ENCODE data around the gene DUOX1.
"Not testable (repeated sequence)": the region's sequence is repeated elsewhere in the genome, so short reads cannot be mapped to it uniquely, and the experiment has no call there.

Gene DUOX1

DNA sequence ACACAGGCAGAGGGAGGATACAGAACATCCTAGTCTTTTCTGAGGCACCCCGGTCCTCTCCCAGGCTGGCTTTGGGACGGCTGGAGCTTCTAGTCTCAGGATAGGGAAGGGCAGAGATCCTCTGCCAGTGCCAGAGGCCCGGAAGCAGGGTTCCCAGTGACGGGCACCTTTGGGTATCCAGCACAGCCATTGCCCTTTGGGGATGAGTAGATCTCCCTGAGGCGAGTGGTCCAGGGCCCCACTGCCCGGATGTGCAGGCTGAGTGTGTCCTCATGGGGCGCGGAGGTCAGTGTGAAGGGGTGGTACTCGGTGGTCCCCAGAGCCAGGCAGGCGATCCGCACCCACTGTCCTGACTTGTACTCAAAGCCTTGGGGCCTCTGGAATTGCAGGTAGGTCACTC lies 34.1 kb upstream of the DUOX1 start:
- TF ChIP-seq, protein P1, sequence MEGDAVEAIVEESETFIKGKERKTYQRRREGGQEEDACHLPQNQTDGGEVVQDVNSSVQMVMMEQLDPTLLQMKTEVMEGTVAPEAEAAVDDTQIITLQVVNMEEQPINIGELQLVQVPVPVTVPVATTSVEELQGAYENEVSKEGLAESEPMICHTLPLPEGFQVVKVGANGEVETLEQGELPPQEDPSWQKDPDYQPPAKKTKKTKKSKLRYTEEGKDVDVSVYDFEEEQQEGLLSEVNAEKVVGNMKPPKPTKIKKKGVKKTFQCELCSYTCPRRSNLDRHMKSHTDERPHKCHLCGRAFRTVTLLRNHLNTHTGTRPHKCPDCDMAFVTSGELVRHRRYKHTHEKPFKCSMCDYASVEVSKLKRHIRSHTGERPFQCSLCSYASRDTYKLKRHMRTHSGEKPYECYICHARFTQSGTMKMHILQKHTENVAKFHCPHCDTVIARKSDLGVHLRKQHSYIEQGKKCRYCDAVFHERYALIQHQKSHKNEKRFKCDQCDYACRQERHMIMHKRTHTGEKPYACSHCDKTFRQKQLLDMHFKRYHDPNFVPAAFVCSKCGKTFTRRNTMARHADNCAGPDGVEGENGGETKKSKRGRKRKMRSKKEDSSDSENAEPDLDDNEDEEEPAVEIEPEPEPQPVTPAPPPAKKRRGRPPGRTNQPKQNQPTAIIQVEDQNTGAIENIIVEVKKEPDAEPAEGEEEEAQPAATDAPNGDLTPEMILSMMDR (IDR thresholded peaks at IDR 0.05; ENCODE audit: low read depth, low read length), result no peak
- DNase-seq (ENCODE audit: low read depth, low spot score), result no peak
- H3K4me3 ChIP-seq (ENCODE audit: low read depth, low read length), result no peak overlapping the region
- in situ Hi-C loops (cut with HindIII; ENCODE audit: low sequenced_read_pairs), result no loop called here

DNA sequence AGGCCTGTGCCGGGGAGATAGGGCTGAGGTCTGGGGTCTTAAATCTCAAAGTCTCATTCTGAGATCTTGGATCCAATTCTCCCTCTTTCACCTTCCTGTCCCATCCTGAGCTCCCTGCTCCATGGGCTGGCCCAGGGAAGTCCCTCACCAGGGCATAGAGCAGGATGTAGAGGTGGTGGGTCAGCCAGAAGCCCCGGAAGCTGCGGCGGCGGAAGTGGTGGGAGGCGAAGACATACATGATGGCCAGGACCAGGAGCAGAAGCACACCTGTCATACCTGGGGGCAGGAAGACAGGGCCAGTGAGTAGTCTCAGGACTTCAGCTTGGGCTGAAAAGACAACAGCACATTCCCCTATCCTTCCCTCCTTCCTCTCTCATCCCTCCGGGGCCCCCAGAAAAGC lies 32.3 kb upstream of the DUOX1 start:
- in situ Hi-C loops (cut with HindIII; ENCODE audit: low sequenced_read_pairs), result no loop called here
- no peak for DNase-seq (ENCODE audit: low read depth, low spot score)
- TF ChIP-seq, protein P1 (IDR thresholded peaks at IDR 0.05; ENCODE audit: low read depth, low read length), result no peak
- H3K4me3 ChIP-seq (ENCODE audit: low read depth, low read length), result no peak overlapping the region

DNA sequence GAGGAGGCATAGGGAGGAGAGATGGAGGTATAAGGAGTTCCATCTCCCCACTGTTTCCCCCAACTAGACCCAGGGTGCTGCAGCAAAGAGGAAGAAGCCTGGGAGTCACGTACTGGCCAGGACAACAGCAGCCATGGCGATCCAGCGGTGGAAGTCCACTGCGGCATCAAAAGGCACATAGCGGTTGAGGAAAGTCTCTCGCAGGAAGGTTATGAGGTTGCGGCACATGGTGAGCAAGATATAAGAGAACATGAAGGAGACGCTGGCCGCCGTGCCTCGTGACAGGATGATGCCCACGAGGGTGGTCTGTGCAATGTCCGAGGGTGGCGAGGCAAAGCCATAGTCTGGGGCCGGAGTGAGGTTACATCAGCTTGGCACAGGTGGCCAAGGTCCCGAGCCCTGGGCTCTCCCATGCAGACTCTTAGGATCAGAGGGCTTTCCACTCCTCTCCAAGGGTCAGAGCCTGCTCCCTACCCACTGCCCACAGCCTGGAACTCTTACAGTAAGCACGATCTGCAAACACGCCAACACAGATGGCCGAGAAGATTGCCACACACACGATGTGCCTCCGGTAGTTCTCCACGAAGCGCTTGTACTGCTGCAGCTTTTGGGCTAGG lies 30.1 kb upstream of the DUOX1 start:
- in situ Hi-C loops (cut with HindIII; ENCODE audit: low sequenced_read_pairs), result no loop called here
- TF ChIP-seq, protein P1 (IDR thresholded peaks at IDR 0.05; ENCODE audit: low read depth, low read length), result no peak
- no peak for DNase-seq (ENCODE audit: low read depth, low spot score)
- H3K4me3 ChIP-seq (ENCODE audit: low read depth, low read length), result no peak overlapping the region

DNA sequence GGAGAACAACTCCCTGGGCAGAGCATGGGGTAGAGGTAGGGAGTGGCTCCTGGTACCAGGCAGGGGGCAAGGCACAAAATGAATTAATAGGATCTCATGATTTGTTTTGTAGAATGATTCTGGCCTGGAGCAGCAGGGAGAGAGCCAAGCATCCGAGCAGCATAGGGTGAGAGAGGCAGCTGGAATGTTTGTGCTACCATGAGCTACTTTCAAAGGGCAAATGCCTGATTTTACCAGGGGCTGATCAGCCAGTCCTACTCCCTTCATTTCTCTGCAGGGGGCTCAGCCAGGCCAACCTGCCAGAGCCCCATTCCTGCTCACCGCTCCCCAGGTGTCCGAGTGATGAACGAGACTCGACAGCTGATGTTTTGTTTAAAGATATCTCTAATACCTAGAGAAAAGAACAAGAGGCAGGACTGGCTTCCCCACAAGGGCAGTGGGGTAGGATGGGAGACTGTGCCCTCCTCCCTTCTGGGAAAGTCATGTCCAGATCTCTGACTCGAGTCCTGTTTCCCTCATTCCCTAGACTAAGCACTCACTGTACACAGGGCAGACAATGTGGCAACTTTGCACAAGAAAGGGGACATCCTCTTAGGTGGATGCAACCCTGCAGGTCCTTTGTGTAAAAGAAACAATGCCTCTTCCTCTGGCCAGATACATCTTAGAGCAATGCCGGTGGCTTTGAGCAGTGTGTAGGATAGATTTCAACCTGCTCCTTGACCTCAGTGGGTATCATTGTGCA lies 28.7 kb upstream of the DUOX1 start:
- TF ChIP-seq, protein P1 (IDR thresholded peaks at IDR 0.05; ENCODE audit: low read depth, low read length), result no peak

DNA sequence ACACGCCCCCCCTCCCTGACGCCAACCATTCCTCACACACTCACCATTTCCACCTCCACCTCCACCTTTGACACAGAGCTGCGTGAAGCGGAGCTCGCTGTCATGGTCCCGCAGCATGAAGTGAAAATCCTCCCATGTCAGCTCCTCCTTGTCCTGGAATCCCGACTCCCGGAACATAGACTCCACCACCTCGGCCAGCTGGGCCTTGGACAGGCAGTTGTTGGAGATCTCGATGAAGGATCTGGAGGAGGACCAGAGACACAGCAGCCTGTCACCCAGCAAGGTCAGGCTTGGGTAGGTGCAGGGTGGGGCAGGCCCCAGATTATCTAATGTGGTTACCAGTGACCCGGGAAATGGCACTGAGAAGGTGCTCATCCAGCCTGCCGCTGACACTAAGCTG lies 28.0 kb upstream of the DUOX1 start:
- DNase-seq (ENCODE audit: low read depth, low spot score), result no peak
- in situ Hi-C loops (cut with HindIII; ENCODE audit: low sequenced_read_pairs), result no loop called here
- H3K4me3 ChIP-seq (ENCODE audit: low read depth, low read length), result no peak overlapping the region

More for the DNA sequence above, 28.7 kb upstream of the DUOX1 start:
- no peak overlapping the region for H3K4me3 ChIP-seq (ENCODE audit: low read depth, low read length)
- DNase-seq (ENCODE audit: low read depth, low spot score), result no peak
- in situ Hi-C loops (cut with HindIII; ENCODE audit: low sequenced_read_pairs), result no loop called here

DNA sequence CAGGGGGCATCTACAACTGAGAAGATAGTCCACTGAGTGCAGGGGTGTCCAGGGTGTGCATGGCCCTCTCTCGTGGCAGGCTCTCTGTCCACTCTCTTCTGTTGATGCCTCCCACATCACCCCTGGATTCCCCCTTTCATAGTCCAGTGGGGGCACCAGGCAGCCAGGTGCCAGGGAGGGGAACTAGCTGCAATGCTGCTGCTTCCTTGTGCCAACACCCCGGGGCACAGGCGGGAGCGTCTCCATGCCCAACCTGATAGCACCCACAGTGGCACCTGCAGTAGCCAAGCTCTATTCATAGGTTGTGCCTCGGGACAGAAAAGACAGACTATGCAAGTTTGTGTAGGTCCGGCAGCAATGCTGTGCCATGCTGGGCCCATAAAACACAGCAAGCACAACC lies 27.6 kb upstream of the DUOX1 start:
- DNase-seq (ENCODE audit: low read depth, low spot score), result no peak
- no peak overlapping the region for H3K4me3 ChIP-seq (ENCODE audit: low read depth, low read length)
- in situ Hi-C loops (cut with HindIII; ENCODE audit: low sequenced_read_pairs), result no loop called here
- TF ChIP-seq, protein P1 (IDR thresholded peaks at IDR 0.05; ENCODE audit: low read depth, low read length), result no peak

More for the DNA sequence above, 28.0 kb upstream of the DUOX1 start:
- TF ChIP-seq, protein P1 (IDR thresholded peaks at IDR 0.05; ENCODE audit: low read depth, low read length), result no peak

DNA sequence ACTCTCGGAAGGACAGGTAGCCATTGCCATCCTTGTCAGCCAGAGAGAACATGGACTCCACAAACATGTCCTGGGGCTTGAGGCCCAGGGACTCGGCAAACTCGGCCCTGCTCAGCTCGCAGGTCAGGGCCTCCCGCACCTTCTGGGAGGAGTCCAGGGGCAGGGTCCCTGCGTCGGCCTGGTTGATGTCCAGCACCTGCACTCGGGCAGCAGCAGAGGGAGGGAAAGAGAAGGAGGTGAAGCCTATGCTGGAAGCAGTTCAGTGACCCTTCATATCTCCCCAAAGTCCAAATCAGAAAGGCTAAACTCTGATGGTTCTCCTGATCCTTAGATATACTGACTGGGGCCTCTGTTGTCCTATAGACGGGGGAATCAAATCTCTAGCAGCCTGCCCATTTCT lies 25.6 kb upstream of the DUOX1 start:
- DNase-seq (ENCODE audit: low read depth, low spot score); H3K4me3 ChIP-seq (ENCODE audit: low read depth, low read length); in situ Hi-C loops (cut with HindIII; ENCODE audit: low sequenced_read_pairs): not testable (repeated sequence)

Data from astrocyte of the spinal cord (primary cell).